GM18498 (cell line): ENCODE data around the gene KCTD15.

Experiments
- ATAC-seq: cut with Tn5 transposase; IDR thresholded peaks from one replicate; pipeline ENCODE4 v1.9.1; 2021; ENCODE audit warnings: mild to moderate bottlenecking, moderate library complexity; ENCODE audit not compliant: unreplicated experiment

KCTD15 gene, protein sequence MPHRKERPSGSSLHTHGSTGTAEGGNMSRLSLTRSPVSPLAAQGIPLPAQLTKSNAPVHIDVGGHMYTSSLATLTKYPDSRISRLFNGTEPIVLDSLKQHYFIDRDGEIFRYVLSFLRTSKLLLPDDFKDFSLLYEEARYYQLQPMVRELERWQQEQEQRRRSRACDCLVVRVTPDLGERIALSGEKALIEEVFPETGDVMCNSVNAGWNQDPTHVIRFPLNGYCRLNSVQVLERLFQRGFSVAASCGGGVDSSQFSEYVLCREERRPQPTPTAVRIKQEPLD

DNA sequence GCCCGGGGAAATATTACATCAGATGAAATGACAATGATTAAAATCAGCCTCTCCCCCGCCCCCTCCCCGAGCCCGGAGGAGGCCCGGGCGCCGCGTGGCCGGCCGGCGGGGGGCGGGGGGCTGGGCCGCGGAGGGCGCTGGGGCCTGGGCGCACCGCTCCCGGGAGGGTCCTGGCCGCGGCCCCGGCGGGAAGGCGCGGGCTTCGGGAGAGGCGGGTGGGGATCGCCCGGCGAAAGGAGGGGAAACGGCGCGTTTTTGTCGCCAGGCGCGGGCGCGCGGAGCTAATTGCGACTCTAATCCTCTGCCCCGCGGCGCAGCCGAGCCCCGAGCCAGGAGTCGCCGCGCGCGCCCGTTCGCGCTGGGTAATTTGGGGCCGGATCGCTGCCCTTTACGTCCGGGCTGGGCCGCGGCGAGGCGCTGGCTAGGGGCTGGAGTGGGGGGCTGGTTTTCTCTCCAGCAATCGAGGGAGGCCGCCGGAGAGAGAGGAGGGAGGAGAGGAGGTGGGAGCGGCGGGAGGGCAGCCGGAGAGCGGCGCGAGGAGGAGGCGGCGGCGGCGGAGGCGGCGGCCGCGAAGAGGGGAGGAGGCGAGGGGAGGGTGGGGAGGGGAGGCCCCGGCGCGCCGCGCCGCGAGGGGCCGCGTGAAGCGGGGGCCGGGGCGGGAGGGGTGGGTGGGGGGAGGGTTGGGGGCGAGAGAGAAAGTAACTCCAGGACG, at the start of gene KCTD15:
TSS of gene KCTD15 (plus strand) at position 707 of the 712 bp plus-strand sequence. CDS start 3,585 bp downstream, outside the sequence.
- ATAC-seq, result no peak

GRCh38 chr19:33747273-33747672, 49.4 kb upstream of the KCTD15 start:
- no peak for ATAC-seq

GRCh38 chr19:33748231-33748630, 48.4 kb upstream of the KCTD15 start:
- ATAC-seq, result no peak

- ATAC-seq, result no peak
Measured at GRCh38 chr19:33749016-33749415, 47.7 kb upstream of the KCTD15 start.

- ATAC-seq, result no peak
Measured at GRCh38 chr19:33749619-33750175, 47.0 kb upstream of the KCTD15 start.

GRCh38 chr19:33750587-33751435, 45.9 kb upstream of the KCTD15 start:
- no peak for ATAC-seq

DNA sequence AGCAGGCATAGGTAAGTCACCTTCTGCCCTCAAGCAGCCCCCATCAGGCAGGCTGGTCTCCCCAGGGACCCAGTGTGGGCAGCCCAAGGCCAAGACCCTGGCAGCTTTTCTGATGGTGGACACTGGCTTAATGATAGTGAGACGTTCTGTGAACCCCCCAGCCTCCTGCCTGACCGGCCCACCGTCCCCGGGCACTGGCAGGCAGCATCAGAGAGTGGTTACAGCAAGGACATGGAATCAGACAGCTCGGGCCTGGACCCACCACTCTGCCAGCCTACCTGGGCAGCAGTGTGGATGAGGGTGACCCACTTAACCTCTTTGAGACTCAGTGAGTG, 45.3 kb upstream of the KCTD15 start:
- no peak for ATAC-seq

DNA sequence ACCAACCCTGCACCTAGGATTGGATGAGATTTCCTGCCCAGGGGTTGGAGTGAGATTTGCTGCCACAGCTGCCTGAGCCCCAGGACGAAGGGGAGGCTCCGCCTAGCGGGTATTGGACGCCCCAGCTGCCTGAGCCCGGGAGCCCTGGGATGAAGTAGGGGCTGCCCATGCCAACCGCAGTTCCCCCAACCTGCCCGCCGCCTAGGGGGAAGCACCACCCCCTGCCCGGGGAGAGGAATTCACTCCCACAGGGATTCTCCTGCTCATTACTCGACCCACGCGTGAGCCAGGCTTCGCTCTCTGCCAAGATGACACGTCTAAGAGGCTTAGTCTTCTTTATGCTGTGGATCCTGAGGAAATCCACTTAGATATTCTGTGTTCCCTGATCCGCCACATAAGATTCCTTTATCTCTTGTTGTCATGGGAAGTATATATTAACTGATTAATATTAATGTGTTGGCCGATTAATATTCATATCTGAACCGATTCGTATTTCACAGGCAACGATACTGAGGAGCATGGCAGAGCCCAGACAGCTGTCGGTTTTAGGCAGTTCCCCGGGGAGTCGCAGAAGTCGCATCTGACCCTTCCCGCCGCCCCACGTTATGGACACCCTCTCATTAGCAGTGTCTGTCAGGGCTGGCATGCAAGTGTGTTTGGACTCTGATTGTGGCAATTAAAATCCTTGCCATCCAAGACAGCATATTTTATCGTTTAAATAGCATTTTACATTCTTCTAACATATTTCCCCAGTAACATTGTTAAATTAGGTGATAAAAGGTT, 44.5 kb upstream of the KCTD15 start:
- no peak for ATAC-seq

- ATAC-seq, result no peak
Measured at GRCh38 chr19:33752945-33753344, 43.7 kb upstream of the KCTD15 start.

DNA sequence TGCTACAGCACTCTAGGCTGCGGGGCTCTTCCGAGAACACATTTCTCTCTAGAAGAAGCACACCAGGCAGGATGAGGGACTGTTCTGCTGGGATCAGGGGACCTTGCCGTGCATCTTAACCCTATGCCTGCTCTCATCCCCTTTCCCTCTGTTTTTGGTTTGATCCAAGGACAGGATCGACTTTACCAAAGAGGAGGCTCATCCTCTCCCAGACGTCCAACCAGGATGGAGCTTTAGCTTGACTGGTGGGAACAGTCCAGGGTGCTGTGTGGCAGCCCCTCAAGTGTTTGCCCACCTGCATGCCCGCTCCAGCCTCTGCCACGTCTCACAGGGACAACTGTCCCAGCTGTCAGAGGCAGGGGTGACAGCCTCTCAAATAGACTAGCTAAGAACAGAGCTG, 42.3 kb upstream of the KCTD15 start:
- no peak for ATAC-seq

DNA sequence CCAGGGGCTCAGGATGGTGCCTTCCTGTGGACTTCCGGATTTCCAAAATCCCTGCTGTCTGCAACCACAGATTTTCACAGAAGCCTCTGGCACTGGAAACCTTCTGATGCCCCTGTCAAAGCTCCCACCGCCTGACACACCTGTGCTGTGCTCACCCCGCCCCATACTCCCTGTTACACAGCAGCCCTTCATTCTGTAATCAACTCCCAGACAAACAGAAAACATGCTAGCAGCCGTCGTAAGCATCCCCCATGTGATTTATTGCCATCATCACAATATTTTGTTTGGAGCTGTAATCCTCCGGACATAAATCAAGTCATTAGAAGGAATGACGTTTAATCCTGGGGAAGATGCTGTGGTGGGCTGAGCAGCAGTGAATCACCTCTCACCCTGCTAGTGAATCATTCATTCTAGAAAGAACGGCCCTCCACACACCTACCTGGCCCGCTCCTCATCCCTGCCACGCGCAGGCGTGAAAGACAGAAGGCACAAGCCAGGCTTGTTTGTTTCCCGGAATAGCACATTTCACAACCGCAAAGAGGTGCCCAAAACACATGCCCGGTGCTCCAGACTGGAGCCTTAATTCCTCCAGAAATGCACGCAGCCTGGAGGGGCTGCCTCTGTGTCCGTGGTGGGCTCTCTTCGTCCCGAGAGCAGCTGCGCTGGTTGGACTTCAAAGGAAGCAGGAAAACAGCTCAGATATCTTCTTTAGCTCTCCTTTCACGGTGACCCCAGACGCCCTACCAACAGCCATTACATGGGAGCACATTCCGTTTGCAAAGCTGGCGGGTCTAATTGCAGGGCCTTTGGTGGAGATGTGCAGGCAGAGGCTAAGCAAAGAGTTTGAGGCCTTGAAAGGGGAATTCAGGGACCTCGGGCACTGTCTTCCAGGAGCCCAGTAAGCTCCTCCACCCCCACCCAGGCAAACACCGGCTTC, 41.3 kb upstream of the KCTD15 start:
- no peak for ATAC-seq

DNA sequence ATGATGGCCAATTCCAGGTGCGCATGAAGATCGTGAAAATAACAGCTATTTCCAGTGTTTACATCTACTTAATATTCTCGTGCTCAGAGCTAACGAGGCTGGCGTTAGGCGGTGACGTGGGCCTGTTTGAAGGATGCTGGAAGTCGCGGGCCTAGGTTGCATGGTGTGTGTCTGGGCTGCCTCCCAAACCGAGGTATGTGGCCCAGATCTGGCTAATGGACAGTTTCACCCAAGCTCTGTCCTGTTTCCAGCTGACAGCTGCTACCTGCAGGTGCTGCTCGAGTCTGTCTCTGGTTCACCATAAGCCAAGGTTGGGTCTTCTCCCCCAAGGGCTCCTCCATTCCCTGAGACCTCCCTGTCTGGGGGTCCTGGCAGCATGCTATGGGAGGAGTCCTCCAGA, 40.5 kb upstream of the KCTD15 start:
- no peak for ATAC-seq

DNA sequence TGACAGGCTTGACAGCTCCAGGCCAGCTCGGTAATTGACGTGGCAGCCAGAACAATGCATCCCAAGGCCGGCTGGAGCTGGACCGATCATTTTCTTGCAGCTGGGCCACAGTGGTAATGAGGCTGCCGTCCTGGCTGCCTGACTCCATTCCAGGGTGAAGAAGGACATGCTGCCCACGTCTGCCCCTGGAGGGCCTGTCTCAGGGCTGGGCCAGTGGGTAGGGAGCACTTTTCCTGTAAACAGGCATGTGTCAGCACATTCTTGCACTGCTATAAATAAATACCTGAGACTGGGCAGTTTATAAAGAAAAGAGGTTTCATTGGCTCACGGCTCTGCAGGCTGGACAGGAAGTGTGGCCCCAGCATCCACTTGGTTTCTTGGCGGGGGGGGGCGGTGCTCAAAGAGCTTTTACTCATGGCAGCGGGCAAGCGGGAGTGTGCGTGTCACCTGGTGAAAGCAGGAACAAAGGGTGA, 38.1 kb upstream of the KCTD15 start:
- ATAC-seq, result no peak

DNA sequence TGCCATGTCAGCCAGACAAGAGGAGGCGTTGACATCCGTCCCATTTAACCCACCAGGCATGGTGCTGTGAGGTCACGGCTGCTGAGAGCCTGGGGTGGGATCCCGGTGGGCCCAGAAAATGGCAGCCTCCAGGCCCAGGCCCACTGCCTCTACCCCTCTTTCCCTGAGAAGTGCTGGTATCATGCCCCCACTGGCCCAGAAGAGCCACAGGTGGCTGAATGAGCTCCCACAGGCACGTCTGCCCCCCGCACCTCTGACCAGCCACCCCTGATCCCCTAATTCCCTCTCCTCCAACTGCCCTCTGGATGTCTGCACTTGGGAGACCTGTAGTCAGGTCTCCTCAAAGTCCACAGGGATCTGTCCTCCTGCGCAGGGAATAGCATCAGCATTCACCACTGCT, 37.3 kb upstream of the KCTD15 start:
- no peak for ATAC-seq

DNA sequence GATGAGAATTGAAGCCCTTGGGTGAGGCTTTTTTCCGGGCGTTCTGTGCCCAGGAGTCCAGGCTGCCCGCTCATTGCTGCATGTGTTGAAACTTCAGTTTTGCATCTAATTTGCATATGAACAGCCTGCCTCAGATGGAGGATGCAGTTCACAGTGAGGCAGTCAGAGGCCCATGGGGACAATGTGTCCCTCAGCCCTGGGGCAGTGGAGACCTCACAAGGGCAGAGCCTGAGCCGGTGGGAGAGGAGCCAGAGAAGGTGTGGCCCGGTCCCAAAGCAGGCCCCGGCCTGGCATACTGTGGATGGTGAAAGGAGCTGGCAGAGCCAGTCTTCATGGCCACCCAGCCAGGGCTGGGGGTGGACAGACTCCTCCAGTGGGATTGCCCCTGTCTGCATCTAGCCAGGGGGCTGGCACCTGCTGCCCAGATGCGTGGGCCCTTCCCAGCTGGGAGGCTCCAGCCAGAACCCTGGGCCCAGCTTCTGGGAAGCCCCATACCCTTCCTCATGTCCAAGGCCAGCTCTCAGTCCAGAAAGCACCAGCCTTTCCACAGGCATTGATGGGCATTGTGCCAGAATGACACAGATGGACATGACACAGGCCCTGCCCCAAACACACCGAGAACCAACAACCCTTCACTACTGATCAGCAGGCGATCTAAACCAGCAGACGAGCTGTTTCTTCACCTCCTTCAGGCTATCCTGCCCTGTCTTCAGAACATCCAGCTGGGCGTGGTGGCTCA, 32.9 kb upstream of the KCTD15 start:
- ATAC-seq, result no peak

GRCh38 chr19:33766623-33767022, 30.0 kb upstream of the KCTD15 start:
- ATAC-seq, result no peak

- no peak for ATAC-seq
Measured at GRCh38 chr19:33767898-33768413, 28.7 kb upstream of the KCTD15 start.

DNA sequence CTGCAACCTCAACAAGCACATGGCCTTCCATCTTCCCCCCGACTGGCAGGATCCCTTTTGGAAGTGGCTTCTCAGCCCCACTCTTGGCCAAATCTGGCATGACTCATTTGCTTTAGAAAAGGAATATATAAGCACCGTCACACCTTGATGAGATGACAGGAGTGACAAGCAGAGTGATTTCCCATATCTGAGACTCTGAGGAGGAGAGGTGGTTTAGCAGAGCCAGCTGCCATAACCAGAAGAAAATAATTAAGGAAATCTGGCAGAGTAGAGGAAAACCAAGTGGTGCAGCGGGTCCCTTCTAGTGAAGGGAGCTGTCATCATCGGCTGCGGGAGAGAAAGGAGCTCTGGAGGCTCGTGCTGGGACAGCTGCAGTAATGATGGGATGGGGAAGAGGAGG, 27.5 kb upstream of the KCTD15 start:
- no peak for ATAC-seq

DNA sequence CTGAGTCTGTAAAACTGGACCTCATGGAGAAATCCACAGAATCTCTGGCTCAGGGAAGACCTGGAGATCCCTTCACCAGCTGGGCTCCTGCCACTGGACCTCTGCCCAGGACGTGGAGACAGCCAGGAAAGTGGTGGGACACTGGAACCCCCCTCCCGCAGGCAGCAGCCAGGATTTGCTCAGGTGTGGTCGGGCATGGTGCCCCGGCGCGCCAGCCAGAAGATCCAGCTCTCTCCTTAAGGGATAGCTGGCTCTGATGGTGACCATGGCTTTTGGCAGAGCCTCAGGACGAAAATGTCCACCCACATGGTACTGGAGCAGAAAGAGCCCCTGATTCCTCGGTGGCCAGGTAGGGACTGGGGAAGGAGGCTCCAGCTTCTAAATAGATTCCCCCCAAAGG, 26.6 kb upstream of the KCTD15 start:
- ATAC-seq, result no peak
